ENCODE results near the gene NPEPL1. TPM values are rescaled to one million over a fixed set of nuclear protein-coding genes. Genes with fewer than 3 reads are reported as not detected.

NPEPL1 gene
- polyA plus RNA-seq, 1 donor from 2014 or later, result 13.7 TPM

Other genes with a start within 250 kb of the NPEPL1 start
- gene APCDD1L, start 177.4 kb upstream of the NPEPL1 start, polyA plus RNA-seq (ENCODE audit: insufficient read depth, low read depth, low replicate concordance), result 1.4 TPM
- gene STX16, start 41.5 kb upstream of the NPEPL1 start, polyA plus RNA-seq (ENCODE audit: insufficient read depth, low read depth, low replicate concordance), result 23.8 TPM
- not detected for gene GNAS-AS1, start 158.1 kb downstream of the NPEPL1 start, polyA plus RNA-seq (ENCODE audit: insufficient read depth, low read depth, low replicate concordance)
- 3,328 TPM for gene GNAS, start 159.9 kb downstream of the NPEPL1 start, polyA plus RNA-seq (ENCODE audit: insufficient read depth, low read depth, low replicate concordance)

All from brain (organoid and tissue), 1 donor.